PC-3 (cell line): ENCODE data around the gene RPS2.

Experiments used
- CTCF ChIP-seq: fragments of 300-600 bp; sonication (generic); conservative IDR thresholded peaks from 2 replicates; pipeline ENCODE4 v1.5.1; 2017; ENCODE audit warnings: antibody characterized with exemption, low read depth, mild to moderate bottlenecking, low read length
- EZH2 ChIP-seq: fragments of 300-600 bp; sonication (generic); IDR thresholded peaks from one replicate; pipeline ENCODE4 v1.6.1; 2017; ENCODE audit warnings: antibody characterized with exemption, mild to moderate bottlenecking, low read length; ENCODE audit not compliant: unreplicated experiment

- TF ChIP-seq CTCF (no peak), EZH2 (no peak)
Observed at GRCh38 chr16:1975432-1976215, 11.0 kb upstream of the RPS2 start.
